Activated T-cell treated with anti-CD3 and anti-CD28 coated beads, Interleukin-2, amount 50 U/mL, for 72 hours (primary cell): ENCODE results near the gene GPER1. TPM values are rescaled to one million over a fixed set of nuclear protein-coding genes. Genes with fewer than 3 reads are reported as not detected.
A peak's percentile ranks its signal among the peaks of the same experiment; 100 is the strongest.

Source experiments
- ATAC-seq, 2 donors: fragments of 150-1000 bp; cut with Tn5 transposase; replicated peaks in 1 of 2; 2 replicates each; pipeline ENCODE4 v1.10.0; 2021; ENCODE audit warnings: moderate library complexity in 2 of 2, mild to moderate bottlenecking in 1 of 2
- DNase-seq, 2 donors: peaks; one replicate each; pipeline ENCODE4 v3.0.0; 2021 to 2022; ENCODE audit warnings: mixed read lengths in 1 of 2
- H3K27ac Mint-ChIP-seq: one replicate; pipeline ENCODE4 v1.8.0; 2022; ENCODE audit warnings: mild to moderate bottlenecking, moderate library complexity, mixed read lengths
- H3K27me3 Mint-ChIP-seq: one replicate; pipeline ENCODE4 v1.8.0; 2022; ENCODE audit warnings: low read depth, mixed read lengths
- H3K36me3 Mint-ChIP-seq, 2 donors: one replicate each; pipeline ENCODE4 v1.8.0; 2022; ENCODE audit warnings: mixed read lengths in 2 of 2, mild to moderate bottlenecking in 1 of 2; ENCODE audit not compliant: insufficient read depth in 2 of 2
- H3K4me1 Mint-ChIP-seq: one replicate; pipeline ENCODE4 v1.8.0; 2022; ENCODE audit warnings: low read depth, mixed read lengths
- H3K4me3 Mint-ChIP-seq, 2 donors: one replicate each; pipeline ENCODE4 v1.8.0; 2022; ENCODE audit warnings: mild to moderate bottlenecking in 2 of 2, mixed read lengths in 2 of 2, moderate library complexity in 2 of 2
- H3K9me3 Mint-ChIP-seq, 2 donors: one replicate each; pipeline ENCODE4 v1.8.0; 2022; ENCODE audit warnings: mixed read lengths in 2 of 2
- total RNA-seq, 2 donors: library from RNA; stranded (reverse); gene quantifications; one replicate each; pipeline ENCODE4 v1.2.3, GENCODE V29; 2022

Gene GPER1
- total RNA-seq, 2 donors from 2014 or later: 0.24 to 0.56 TPM

- no peak for DNase-seq
- ATAC-seq: no peak
- no peak overlapping the region for H3K4me3 Mint-ChIP-seq
- H3K27me3 Mint-ChIP-seq: no peaks in the 10 kb centered on the region
- H3K36me3 Mint-ChIP-seq: peaks cover 0 to 2% of the 10 kb centered on the region in 2 donors
- no peaks in the 10 kb centered on the region for H3K9me3 Mint-ChIP-seq
- H3K4me1 Mint-ChIP-seq: peaks cover 9% of the 10 kb centered on the region
- H3K27ac Mint-ChIP-seq: no peak overlapping the region
Measured at GRCh38 chr7:1122832-1123501, 35.1 kb downstream of the GPER1 start.

GRCh38 chr7:1123715-1124114 lies 35.8 kb downstream of the GPER1 start:
- DNase-seq (no peak), ATAC-seq (no peak)
- Mint-ChIP-seq H3K27me3 (no peaks in the 10 kb centered on the region), H3K9me3 (no peaks in the 10 kb centered on the region), H3K4me1 (peaks cover 9% of the 10 kb centered on the region), H3K4me3 (no peak overlapping the region), H3K27ac (no peak overlapping the region), H3K36me3 (no peaks in the 10 kb centered on the region)

- H3K4me1 Mint-ChIP-seq: peaks cover 4% of the 10 kb centered on the region
- no peaks in the 10 kb centered on the region for H3K9me3 Mint-ChIP-seq
- H3K27ac Mint-ChIP-seq: no peak overlapping the region
Measured at GRCh38 chr7:1124164-1124563, 36.3 kb downstream of the GPER1 start.

GRCh38 chr7:1124816-1125602 lies 37.1 kb downstream of the GPER1 start:
- H3K27me3 Mint-ChIP-seq: no peaks in the 10 kb centered on the region
- no peak for DNase-seq
- ATAC-seq: no peak
- H3K4me3 Mint-ChIP-seq: no peak overlapping the region
- no peaks in the 10 kb centered on the region for H3K36me3 Mint-ChIP-seq
- no peak overlapping the region for H3K27ac Mint-ChIP-seq
- no peaks in the 10 kb centered on the region for H3K4me1 Mint-ChIP-seq
- no peaks in the 10 kb centered on the region for H3K9me3 Mint-ChIP-seq

More at GRCh38 chr7:1124164-1124563, 36.3 kb downstream of the GPER1 start:
- ATAC-seq (no peak), DNase-seq (no peak)
- H3K36me3 Mint-ChIP-seq: no peaks in the 10 kb centered on the region
- no peak overlapping the region for H3K4me3 Mint-ChIP-seq
- H3K27me3 Mint-ChIP-seq: no peaks in the 10 kb centered on the region

GRCh38 chr7:1125603-1125969 lies 37.7 kb downstream of the GPER1 start:
- DNase-seq: no peak
- H3K36me3 Mint-ChIP-seq: no peaks in the 10 kb centered on the region
- H3K4me3 Mint-ChIP-seq: no peak overlapping the region
- H3K4me1 Mint-ChIP-seq: no peaks in the 10 kb centered on the region
- no peaks in the 10 kb centered on the region for H3K9me3 Mint-ChIP-seq
- ATAC-seq: no peak
- no peaks in the 10 kb centered on the region for H3K27me3 Mint-ChIP-seq
- H3K27ac Mint-ChIP-seq: no peak overlapping the region

GRCh38 chr7:1127001-1127400 lies 39.1 kb downstream of the GPER1 start:
- no peak overlapping the region for H3K27ac Mint-ChIP-seq
- no peak for ATAC-seq
- peaks cover 2 to 3% of the 10 kb centered on the region in 2 donors for H3K36me3 Mint-ChIP-seq
- peaks cover 0 to 2% of the 10 kb centered on the region in 2 donors for H3K9me3 Mint-ChIP-seq
- H3K4me1 Mint-ChIP-seq: no peaks in the 10 kb centered on the region
- no peak overlapping the region for H3K4me3 Mint-ChIP-seq
- no peak for DNase-seq
- no peaks in the 10 kb centered on the region for H3K27me3 Mint-ChIP-seq

- ATAC-seq: no peak
- Mint-ChIP-seq H3K9me3 (peaks cover 0 to 2% of the 10 kb centered on the region in 2 donors), H3K27ac (no peak overlapping the region), H3K36me3 (peaks cover 2 to 3% of the 10 kb centered on the region in 2 donors), H3K4me3 (no peak overlapping the region), H3K4me1 (no peaks in the 10 kb centered on the region), H3K27me3 (no peaks in the 10 kb centered on the region)
- DNase-seq: no peak
Measured at GRCh38 chr7:1129431-1129830, 41.5 kb downstream of the GPER1 start.

GRCh38 chr7:1130021-1130990 lies 42.4 kb downstream of the GPER1 start:
- DNase-seq (no peak), ATAC-seq (no peak)
- H3K27me3 Mint-ChIP-seq: no peaks in the 10 kb centered on the region
- peaks cover 0 to 2% of the 10 kb centered on the region in 2 donors for H3K9me3 Mint-ChIP-seq
- no peak overlapping the region for H3K4me3 Mint-ChIP-seq
- no peak overlapping the region for H3K27ac Mint-ChIP-seq
- H3K36me3 Mint-ChIP-seq: peaks cover 2 to 3% of the 10 kb centered on the region in 2 donors
- H3K4me1 Mint-ChIP-seq: peaks cover 4% of the 10 kb centered on the region

- peaks cover 2 to 3% of the 10 kb centered on the region in 2 donors for H3K36me3 Mint-ChIP-seq
- no peak overlapping the region for H3K4me3 Mint-ChIP-seq
- H3K9me3 Mint-ChIP-seq: peaks cover 0 to 2% of the 10 kb centered on the region in 2 donors
- H3K27me3 Mint-ChIP-seq: no peaks in the 10 kb centered on the region
- DNase-seq: no peak
- no peak overlapping the region for H3K27ac Mint-ChIP-seq
- no peak for ATAC-seq
- peaks cover 9% of the 10 kb centered on the region for H3K4me1 Mint-ChIP-seq
Measured at GRCh38 chr7:1131471-1132265, 43.8 kb downstream of the GPER1 start.

GRCh38 chr7:1134951-1135350 lies 47.0 kb downstream of the GPER1 start:
- H3K9me3 Mint-ChIP-seq: peaks cover 0 to 2% of the 10 kb centered on the region in 2 donors

GRCh38 chr7:1136841-1137516 lies 49.1 kb downstream of the GPER1 start:
- Mint-ChIP-seq H3K4me1 (peaks cover 34% of the 10 kb centered on the region), H3K9me3 (no peaks in the 10 kb centered on the region), H3K27me3 (no peaks in the 10 kb centered on the region), H3K36me3 (peaks cover 0 to 3% of the 10 kb centered on the region in 2 donors), H3K27ac (no peak overlapping the region), H3K4me3 (peak overlapping the region; percentile 83 to 86)
- DNase-seq (no peak), ATAC-seq (peak in 1 of 2 donors; percentile 1)

More at GRCh38 chr7:1134951-1135350, 47.0 kb downstream of the GPER1 start:
- Mint-ChIP-seq H3K36me3 (peaks cover 2 to 3% of the 10 kb centered on the region in 2 donors), H3K27ac (no peak overlapping the region), H3K4me3 (no peak overlapping the region), H3K4me1 (peaks cover 20% of the 10 kb centered on the region), H3K27me3 (no peaks in the 10 kb centered on the region)
- DNase-seq: no peak
- ATAC-seq: no peak
